ENCODE data around the gene PSAP.
A peak's percentile ranks its signal among the peaks of the same experiment; 100 is the strongest.
"Not testable (repeated sequence)": the region's sequence is repeated elsewhere in the genome, so short reads cannot be mapped to it uniquely, and the experiment has no call there.

The PSAP gene

GRCh38 chr10:71850743-71851464 is at the start of gene PSAP:
TSS of gene PSAP (minus strand) at chr10:71851251. CDS start at chr10:71851221, 30 bp downstream.
- peak; percentile 84 for DNase-seq

GRCh38 chr10:71900441-71901180 is 49.6 kb upstream of the PSAP start:
- no peak for DNase-seq

DNA sequence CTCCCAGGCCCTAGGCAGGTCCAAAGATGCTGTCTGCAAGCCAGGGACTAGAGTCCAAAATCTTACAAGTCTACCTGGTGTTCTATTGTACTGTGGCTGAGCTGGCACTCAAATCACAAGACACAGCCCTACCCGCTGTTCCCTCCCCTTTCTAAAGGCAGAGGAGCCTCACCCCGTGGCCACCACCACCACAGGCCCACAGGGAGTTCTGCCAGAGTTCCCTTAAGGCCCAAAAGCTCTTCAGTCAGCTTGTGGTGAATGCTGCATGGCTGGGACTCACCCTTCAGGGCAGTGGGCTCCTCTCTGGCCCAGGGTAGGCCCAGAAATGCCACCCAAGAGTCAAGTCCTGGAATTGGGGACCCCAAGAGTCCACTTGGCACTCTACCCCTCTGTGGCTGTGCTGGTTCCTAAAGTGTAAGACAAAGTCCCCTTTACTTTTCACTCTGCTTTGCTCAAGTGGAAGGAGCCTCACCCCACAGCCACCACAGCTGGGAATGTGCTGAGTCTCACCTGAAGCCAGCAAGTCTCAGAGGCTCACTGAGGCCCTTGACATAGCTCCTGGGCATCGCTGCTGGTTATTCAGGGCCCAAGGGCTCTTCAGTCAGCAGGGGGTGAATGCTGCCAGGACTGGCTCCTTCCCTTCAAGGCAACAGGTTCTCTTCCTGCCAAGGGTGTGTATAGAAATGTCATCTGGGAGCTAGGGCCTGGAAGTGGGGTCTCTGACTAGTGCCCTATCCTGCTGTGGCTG is 48.8 kb upstream of the PSAP start:
- DNase-seq, result no peak

GRCh38 chr10:71898346-71898745 is 47.3 kb upstream of the PSAP start:
- not testable (repeated sequence) for DNase-seq

DNA sequence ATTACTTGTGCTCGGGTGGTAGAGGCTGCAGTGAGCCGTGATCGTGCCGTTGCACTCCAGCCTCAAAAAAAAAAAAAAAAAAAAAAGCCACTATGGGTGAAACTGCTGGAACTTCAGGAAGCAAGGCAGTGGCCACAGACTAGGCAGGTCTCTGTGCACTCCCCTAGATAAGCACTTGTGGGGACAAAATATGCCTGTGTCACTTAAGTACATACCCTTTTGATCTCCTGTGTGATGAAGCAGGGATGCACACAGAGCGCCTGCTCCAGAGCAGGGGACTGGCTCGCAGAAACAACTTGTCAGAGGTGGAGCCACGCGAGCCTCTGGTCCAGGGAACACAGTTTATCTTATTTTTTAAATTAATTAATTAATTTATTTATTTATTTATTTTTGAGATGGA is 42.9 kb upstream of the PSAP start:
- DNase-seq, result no peak

DNA sequence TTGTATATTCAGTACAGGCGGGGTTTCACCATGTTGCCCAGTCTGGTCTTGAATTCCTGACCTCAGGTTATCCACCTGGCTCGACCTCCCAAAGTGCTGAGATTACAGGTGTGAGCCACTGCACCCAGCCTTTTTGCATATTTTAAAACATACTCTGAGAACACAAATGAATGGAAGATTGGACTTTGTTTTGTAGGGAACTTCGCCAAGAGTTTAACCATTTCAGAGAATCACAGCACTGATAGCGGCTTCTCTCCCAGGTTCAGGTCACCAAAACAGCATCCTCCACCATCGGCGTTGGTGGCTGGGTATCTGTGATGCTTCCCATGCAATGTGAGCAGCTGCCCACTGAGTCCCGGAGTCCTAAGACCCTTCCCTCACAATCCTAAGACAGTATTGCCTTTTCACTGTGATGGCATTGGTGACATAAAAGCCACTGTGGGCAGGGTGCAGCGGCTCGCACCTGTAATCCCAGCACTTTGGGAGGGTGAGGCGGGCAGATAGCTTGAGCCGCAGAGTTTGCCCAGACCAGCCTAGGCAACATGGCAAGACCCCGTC is 42.3 kb upstream of the PSAP start:
- DNase-seq, result no peak

DNA sequence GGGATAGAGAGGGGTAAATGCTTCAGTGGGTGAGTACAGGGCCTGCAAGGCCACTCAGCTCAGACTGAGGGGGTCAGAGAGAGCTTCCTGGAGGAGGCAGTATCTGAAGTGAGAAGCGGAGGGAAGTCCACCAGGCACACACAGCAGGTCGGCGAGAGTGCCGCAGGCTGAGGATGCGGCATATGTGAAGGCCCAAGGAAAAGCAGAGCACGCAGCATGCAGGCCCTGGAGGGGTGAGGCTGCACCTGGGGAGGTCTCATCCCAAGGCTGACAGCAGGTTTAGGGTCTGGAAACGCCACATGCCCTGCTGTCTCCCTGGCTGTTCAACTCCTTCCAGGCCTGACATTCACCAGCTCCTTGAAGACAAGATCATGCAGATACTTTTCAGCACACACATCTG is 40.4 kb upstream of the PSAP start:
- no peak for DNase-seq

DNA sequence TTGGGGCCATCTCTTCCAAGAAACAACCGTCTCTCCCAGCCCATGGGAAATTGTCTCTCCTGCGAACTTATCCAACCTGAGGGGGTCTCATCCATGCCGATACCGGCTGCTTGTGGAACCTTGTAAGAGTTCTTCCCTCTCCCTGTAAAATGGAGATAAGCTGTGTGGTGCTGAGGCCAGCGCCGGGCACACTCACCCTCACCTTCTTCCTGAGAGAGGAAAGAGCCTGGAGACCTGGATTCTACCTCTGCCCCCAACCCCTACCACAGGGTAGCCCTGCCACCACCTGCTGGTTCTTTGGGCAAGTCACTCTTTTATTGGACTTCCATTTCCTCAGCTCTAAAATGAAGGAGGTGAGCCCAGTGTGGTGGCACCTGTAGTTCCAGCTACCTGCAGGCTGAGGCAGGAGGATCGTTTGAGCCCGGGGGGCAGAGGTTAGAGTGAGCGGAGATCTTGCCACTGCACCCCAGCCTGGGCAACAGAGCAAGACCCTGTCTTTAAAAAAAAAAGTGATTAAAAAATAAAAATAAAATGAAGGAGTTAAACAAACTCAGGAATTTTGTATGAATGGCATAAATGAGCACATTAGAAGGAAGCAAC is 38.4 kb upstream of the PSAP start:
- no peak for DNase-seq

GRCh38 chr10:71888623-71889387 is 37.8 kb upstream of the PSAP start:
- DNase-seq, result peak; percentile 30

GRCh38 chr10:71888248-71888622 is 37.2 kb upstream of the PSAP start:
- no peak for DNase-seq

- DNase-seq, result no peak
Observed at GRCh38 chr10:71887743-71888142, 36.7 kb upstream of the PSAP start.

DNA sequence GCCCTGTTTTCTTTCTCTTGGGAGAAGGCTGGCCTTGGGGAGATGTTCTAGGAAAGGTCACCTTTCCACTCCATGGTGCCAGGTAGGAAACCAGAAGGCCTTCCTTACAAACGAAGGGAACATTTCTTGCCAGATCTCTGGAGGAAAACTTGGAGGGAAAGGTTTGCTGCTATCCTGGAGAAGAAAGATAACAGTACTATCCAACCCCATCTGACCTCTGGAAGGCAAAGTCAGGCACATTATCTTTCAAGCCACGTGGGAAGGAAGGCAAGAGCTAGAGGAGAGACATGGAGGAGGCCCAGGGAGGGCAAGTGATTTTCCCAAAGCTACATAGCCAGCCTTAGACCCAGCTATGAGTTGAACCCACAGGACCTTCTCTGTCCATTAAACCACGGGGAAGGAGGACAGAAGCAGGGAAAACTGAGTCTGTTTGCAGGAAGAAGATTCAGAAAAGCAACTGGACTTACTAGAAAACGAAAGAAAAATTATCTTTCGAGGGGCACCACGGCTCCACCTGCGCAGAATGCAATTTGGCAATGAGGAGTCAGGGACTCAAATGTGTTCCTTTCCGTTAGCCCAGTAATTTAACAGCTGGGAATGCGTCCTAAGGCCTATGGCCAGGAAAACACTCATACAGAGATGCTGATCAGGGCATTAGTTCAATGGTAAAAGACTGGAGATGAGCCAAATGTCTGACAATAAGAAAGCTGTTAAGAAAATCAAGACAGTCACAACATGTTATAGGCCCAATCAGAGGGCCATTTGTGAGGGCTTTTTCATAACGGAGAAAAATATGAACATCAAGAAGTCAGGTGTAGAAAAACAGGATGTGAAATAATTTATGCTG is 32.0 kb upstream of the PSAP start:
- no peak for DNase-seq

DNA sequence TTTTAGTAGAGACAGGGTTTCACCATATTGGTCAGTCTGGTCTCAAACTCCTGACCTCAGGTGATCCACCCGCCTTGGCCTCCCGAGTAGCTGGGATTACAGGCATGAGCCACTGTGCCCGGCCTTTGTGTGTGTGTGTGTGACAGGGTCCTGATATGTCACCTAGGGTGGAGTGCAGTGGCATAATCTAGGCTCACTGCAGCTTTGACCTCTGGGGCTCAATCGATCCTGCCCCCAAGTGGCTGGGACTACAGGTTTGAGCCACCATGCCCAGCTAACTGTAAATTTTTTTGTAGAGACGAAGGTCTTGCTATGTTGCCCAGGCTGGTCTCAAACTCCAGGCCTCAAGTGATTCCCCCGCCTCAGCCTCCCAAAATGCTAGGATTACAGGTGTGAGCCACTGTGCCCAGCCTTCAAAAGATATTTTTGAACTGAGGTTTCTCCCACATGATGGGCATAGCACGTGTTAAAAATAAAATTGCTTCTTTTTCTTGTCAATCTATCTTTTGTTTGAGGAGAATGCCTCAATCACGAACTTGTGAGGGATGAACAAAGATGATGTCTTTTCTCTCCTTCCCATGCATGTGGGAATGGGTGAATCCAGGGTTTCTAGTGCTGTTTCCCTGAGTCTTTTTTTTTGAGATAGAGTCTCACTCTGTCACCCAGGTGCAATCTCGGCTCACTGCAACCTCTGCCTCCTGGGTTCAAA is 30.8 kb upstream of the PSAP start:
- no peak for DNase-seq

DNA sequence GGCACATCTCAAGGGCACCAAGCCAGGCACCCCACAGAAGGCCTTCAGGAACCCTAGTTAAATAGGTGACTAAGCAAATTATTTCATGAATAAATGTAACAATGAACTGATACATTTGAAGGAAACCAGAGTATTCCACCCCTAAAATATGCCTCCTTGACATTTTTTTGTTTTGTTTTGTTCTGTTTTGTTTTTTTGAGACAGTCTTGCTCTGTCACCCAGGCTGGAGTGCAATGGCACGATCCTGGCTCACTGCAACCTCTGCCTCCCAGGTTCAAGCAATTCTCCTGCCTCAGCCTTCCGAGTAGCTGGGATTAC is 30.2 kb upstream of the PSAP start:
- DNase-seq, result not testable (repeated sequence)

DNA sequence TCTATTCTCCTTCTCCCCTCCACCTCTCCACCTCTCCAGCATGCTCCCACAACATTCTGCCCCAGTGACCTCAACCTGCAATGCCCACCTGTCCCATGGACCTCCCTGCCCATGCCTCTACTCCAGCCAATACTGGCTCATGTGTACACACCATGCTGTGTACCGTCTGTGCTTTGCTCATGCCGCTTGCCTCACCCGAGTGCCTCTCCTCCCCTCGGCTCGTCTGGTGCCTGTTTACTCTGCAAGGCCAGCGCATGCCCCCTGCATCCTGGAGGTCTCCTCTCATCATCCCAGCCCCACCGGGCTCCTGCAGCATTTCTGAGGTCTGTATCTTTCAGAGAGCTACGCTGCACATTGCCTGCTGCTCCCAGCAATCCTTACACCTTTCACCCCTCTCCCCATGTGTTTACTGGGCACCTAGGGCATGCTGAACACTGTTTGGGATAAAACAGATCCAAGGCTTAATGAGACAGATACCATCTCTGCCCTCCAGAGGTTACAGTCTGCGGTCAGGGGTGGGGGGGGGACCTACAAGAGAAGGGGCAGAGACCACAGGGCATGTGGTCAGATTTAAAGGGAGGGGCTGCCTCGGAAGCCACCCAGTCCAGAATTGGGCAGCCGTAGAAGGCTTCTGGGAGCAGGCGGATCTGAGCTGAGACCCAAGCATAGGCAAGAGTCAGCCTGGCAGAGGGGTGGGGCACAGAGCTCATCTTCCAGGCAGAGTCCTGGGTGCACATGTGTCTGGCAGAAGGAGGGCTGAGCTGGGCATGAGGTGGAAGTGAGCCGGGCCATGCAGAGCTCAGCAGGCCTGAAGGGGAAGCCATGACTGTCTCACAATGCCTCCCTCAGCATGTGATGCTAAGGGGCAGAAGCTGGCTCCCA is 29.6 kb upstream of the PSAP start:
- DNase-seq, result no peak

DNA sequence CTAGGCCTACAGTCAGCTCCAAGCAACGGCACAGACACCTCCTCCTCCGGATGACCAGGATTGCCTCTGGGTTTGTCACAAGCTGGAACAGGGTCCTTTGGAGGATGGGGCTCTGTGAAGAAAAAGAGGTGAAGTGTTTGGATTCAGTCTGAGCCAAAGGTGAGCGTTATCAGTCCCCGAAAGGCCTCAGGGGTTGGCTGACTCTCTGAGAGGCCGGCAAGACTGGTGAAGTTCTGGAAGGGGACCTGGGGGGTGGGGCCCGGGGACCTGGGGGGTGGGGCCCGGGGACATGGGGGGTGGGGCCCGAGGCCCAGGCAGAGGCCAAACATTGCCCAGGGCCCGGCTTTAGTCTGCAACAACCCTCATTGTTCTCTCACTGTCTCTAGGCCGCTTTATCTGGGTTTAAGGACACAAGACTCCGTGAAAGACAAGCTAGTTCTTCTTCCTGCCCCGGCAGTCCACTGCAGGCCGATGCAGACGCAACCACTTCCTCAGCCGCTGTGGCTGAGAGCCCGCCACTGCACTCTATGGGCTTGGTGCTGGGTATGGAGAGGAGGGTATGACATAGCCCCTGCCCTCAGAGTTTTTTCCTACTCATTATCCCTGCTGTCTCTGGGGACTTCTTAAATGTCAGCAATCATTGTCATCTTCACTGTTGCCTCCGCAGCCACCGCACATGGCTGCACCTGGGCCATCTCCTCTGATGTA is 27.4 kb upstream of the PSAP start:
- DNase-seq, result no peak

DNA sequence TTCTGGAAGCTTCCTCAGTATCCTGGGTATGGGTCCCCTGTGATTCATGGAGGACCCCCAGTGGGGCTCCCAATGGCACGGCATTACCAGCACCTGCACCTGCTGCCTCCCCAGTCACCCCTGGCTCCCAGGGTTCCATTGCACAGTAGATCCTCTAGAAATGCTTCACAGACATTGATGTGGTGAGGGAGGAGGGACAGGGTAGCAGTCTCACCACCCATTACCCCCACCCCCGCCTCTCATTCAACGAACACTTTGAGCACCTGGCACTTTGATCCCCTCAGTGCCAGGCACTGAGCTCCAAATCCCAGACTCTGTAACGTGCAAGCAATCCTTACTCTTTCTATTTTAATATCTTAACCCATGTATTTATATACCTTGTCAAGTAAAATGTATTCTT is 26.8 kb upstream of the PSAP start:
- no peak for DNase-seq

DNA sequence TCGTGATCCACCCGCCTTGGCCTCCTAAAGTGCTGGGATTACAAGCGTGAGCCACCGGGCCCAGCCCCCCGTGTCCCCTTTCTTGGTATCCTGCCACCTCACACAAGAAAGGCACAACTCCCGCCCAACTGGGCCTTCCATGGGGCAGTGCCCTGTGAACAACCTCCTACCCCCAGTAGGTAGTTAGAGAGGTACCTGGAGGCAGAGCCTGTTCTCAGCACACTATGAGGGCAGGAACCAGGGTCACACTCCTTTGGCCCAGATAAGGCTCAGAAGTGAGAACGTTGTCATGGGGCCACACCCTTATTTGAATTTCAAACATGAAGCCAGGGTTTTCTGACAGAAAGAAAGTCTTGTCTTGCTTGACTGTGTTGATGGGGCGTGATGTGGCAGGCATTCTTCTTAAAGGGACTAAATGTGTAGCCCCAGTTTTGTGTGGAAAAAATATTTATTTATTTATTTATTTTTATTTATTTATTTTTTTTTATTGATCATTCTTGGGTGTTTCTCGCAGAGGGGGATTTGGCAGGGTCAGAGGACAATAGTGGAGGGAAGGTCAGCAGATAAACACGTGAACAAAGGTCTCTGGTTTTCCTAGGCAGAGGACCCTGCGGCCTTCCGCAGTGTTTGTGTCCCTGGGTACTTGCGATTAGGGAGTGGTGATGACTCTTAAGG is 23.8 kb upstream of the PSAP start:
- DNase-seq, result not testable (repeated sequence)

Data from NCI-H1105 treated with DMSO at 0.1 percent for 48 hours (cell line).